H1 (cell line): Measurements from ENCODE around the gene GJC2.

Experiments
- ATF2 ChIP-seq: IDR thresholded peaks from 2 replicates; pipeline ENCODE4 v1.6.1; 2012; ENCODE audit warnings: low read length, inconsistent platforms
- CTCF ChIP-seq, 3 experiments: IDR thresholded peaks; 1 replicate in 2 of 3; 2 replicates in 1 of 3; pipeline versions ENCODE4 v1.5.1 to v1.6.1; 2011; ENCODE audit warnings: low read length in 3 of 3, mild to moderate bottlenecking in 3 of 3, inconsistent platforms in 2 of 3, low read depth in 1 of 3, moderate library complexity in 1 of 3; ENCODE audit not compliant: insufficient read depth in 1 of 3; ENCODE audit errors: control extremely low read depth in 1 of 3
- EZH2 ChIP-seq: fragments of 200-600 bp; sonication (generic); IDR thresholded peaks from 2 replicates; pipeline ENCODE4 v1.7.1; 2012; ENCODE audit warnings: low read depth, mild to moderate bottlenecking, moderate library complexity, low read length, inconsistent platforms; ENCODE audit not compliant: severe bottlenecking
- JUN ChIP-seq: IDR thresholded peaks from 2 replicates; pipeline ENCODE4 v1.6.1; 2011; ENCODE audit warnings: low read depth, mild to moderate bottlenecking, improper control_type of control experiment, low read length
- MAFK ChIP-seq: IDR thresholded peaks from 2 replicates; pipeline ENCODE4 v1.6.1; 2012; ENCODE audit warnings: low read depth, mild to moderate bottlenecking, improper control_type of control experiment, low read length

- TF ChIP-seq CTCF (IDR thresholded peaks at IDR 0.05; ENCODE audit: control extremely low read depth in 1 of 3, insufficient read depth in 1 of 3, low read depth in 1 of 3, low read length in 3 of 3) (no peak), ATF2 (no peak), EZH2 (no peak), MAFK (no peak), JUN (no peak)
Measured at GRCh38 chr1:228147151-228147693, 2.5 kb upstream of the GJC2 start.
